HepG2 (cell line): Measurements from ENCODE around the gene GSAP. TPM values are rescaled to one million over a fixed set of nuclear protein-coding genes. Genes with fewer than 3 reads are reported as not detected.

Experiments
- ATAC-seq: fragments of 200-7000 bp; cut with Tn5 transposase; 3 replicates; pipeline ENCODE4 v1.9.1; 2020; ENCODE audit warnings: mild to moderate bottlenecking, moderate library complexity
- BruUV-seq: library from RNA; stranded (reverse); fragments of 400-500 nt; replicated peaks from 2 replicates; lab custom pipeline; 2021; lab: Mats Ljungman, UMichigan
- CTCF ChIA-PET: fragments of 300-600 bp; formaldehyde crosslinking; extraction: SDS; loops from one replicate; lab custom pipeline; 2021; ENCODE audit warnings: low total read pairs, inconsistent platforms, low intra/inter-chr PET ratio; lab: Yijun Ruan, JAX
- POLR2A ChIA-PET: fragments of 350-600 bp; sonication (Branson Sonifier 250); formaldehyde crosslinking; loops from one replicate; lab custom pipeline; 2020; ENCODE audit warnings: antibody characterized with exemption, inconsistent platforms; lab: Yijun Ruan, JAX
- DNase-seq: peaks from one replicate; pipeline ENCODE4 v3.0.0-alpha.2; 2015; ENCODE audit warnings: low spot score
- FAIRE-seq: peaks from 3 replicates; lab custom pipeline; 2011; peaks lifted over from hg19 to GRCh38; lab: Jason Lieb, UNC
- H2AFZ ChIP-seq: one replicate; pipeline ENCODE4 v1.6.1; 2011; ENCODE audit warnings: low read length, inconsistent platforms
- H3K27ac ChIP-seq: fragments of 300-600 bp; 3 replicates; pipeline ENCODE4 v1.8.0; 2011; ENCODE audit warnings: mixed run types, mild to moderate bottlenecking, mixed read lengths, low read length, inconsistent platforms; ENCODE audit not compliant: insufficient read depth; ENCODE audit errors: extremely low read length
- H3K27me3 ChIP-seq, 2 experiments: fragments of 200-600 bp in 1 of 2; 2 replicates in 1 of 2; 3 replicates in 1 of 2; pipeline versions ENCODE4 v1.6.0 to v1.8.0; 2011; ENCODE audit warnings: low read length in 2 of 2, mild to moderate bottlenecking in 2 of 2, moderate library complexity in 2 of 2, inconsistent platforms in 1 of 2; ENCODE audit not compliant: insufficient read depth in 2 of 2, control insufficient read depth in 1 of 2
- H3K36me3 ChIP-seq, 2 experiments: fragments of 200-600 bp in 1 of 2; replicated peaks in 1 of 2; 2 replicates in 1 of 2; 3 replicates in 1 of 2; pipeline versions ENCODE4 v1.5.1 to v1.8.0; 2011; ENCODE audit warnings: low read length in 2 of 2, inconsistent platforms in 1 of 2; ENCODE audit not compliant: insufficient read depth in 2 of 2, control insufficient read depth in 1 of 2
- H3K4me1 ChIP-seq: 2 replicates; pipeline ENCODE4 v1.5.1; 2012; ENCODE audit warnings: low read length, inconsistent platforms; ENCODE audit not compliant: insufficient read depth
- H3K4me2 ChIP-seq: 2 replicates; pipeline ENCODE4 v1.6.0; 2011; ENCODE audit warnings: low read depth, low read length, inconsistent platforms
- H3K4me3 ChIP-seq, 3 experiments: fragments of 200-600 bp in 1 of 3; sonication (generic), shearing (Covaris generic) in 1 of 3; replicated peaks in 1 of 3; 2 replicates each; pipeline ENCODE4 v1.5.1; 2011 to 2016; ENCODE audit warnings: low read length in 3 of 3, inconsistent platforms in 2 of 3, low read depth in 2 of 3, mild to moderate bottlenecking in 2 of 3, control low read depth in 1 of 3, mixed read lengths in 1 of 3; ENCODE audit not compliant: insufficient read depth in 1 of 3
- H3K79me2 ChIP-seq: one replicate; pipeline ENCODE4 v1.6.1; 2011; ENCODE audit warnings: low read length, inconsistent platforms; ENCODE audit not compliant: insufficient read depth
- H3K9ac ChIP-seq: 2 replicates; pipeline ENCODE4 v1.6.0; 2011; ENCODE audit warnings: mild to moderate bottlenecking, low read depth, low read length, inconsistent platforms; ENCODE audit not compliant: insufficient read depth
- H3K9me3 ChIP-seq: 2 replicates; pipeline ENCODE4 v1.5.1; 2012; ENCODE audit warnings: mild to moderate bottlenecking, low read length
- H4K20me1 ChIP-seq: 2 replicates; pipeline ENCODE4 v1.6.0; 2011; ENCODE audit warnings: inconsistent platforms, mild to moderate bottlenecking, low read length, moderate library complexity; ENCODE audit not compliant: insufficient read depth
- ASH2L ChIP-seq: fragments of 300-600, 200-600 bp; sonication (generic); IDR thresholded peaks from 2 replicates; pipeline ENCODE4 v1.7.0; 2017; ENCODE audit warnings: low read depth, mild to moderate bottlenecking, moderate library complexity, mixed read lengths, low read length; ENCODE audit not compliant: insufficient read length
- HMG20B ChIP-seq: conservative IDR thresholded peaks from 2 replicates; pipeline ENCODE4 v1.6.1; 2016; ENCODE audit warnings: missing genetic modification reagents, missing compliant biosample characterization
- HNF4A ChIP-seq: sonication (generic); formaldehyde crosslinking; IDR thresholded peaks from 2 replicates; pipeline ENCODE4 v1.4.0; 2020; ENCODE audit warnings: missing genetic modification reagents
- ONECUT2 ChIP-seq: sonication (generic); formaldehyde crosslinking; IDR thresholded peaks from 2 replicates; pipeline ENCODE4 v1.4.0; 2020; ENCODE audit warnings: missing genetic modification reagents
- PAXIP1 ChIP-seq: sonication (generic); formaldehyde crosslinking; conservative IDR thresholded peaks from 2 replicates; pipeline ENCODE4 v1.4.0; 2020; ENCODE audit warnings: mild to moderate bottlenecking, missing genetic modification reagents, moderate library complexity
- POLR2AphosphoS2 ChIP-seq: IDR thresholded peaks from 2 replicates; pipeline ENCODE4 v1.6.1; 2011; ENCODE audit warnings: low read depth, low read length, improper control_type of control experiment
- REST ChIP-seq, 2 experiments: IDR thresholded peaks; 2 replicates each; pipeline ENCODE4 v1.6.1; 2011 to 2012; ENCODE audit warnings: low read length in 2 of 2, borderline replicate concordance in 1 of 2, low read depth in 1 of 2, mild to moderate bottlenecking in 1 of 2, moderate library complexity in 1 of 2
- TCF12 ChIP-seq, 2 experiments: fragments of 450-650 bp in 1 of 2; sonication (generic) in 1 of 2; formaldehyde crosslinking in 1 of 2; IDR thresholded peaks; 2 replicates each; pipeline versions ENCODE4 v1.6.1 to v1.8.0; 2017 to 2022; ENCODE audit warnings: antibody characterized with exemption in 1 of 2, mild to moderate bottlenecking in 1 of 2, missing genetic modification reagents in 1 of 2, moderate library complexity in 1 of 2
- TFAP4 ChIP-seq: sonication (generic); IDR thresholded peaks from 2 replicates; pipeline ENCODE4 v1.6.1; 2016; ENCODE audit warnings: low read depth, borderline replicate concordance
- ZNF703 ChIP-seq: sonication (generic); formaldehyde crosslinking; IDR thresholded peaks from 2 replicates; pipeline ENCODE4 v1.5.1; 2020; ENCODE audit warnings: missing genetic modification reagents, mild to moderate bottlenecking, moderate library complexity, borderline replicate concordance
- in situ Hi-C: cut with HindIII; loops from 2 replicates; pipeline ENCODE4 v1.10.0; 2017; ENCODE audit warnings: low pct_unique_long_range_greater_than_20kb; ENCODE audit not compliant: extremely low pct_ligation_motif_present
- intact Hi-C: fragments of 100-400 bp; cut with micrococcal nuclease; formaldehyde crosslinking; loops from one replicate; pipeline ENCODE4 v1.10.0; 2022; ENCODE audit not compliant: unreplicated experiment
- polyA plus RNA-seq, 8 experiments: library from polyadenylated mRNA; depleted of rRNA in 3 of 8; stranded (reverse) in 7 of 8; unstranded in 1 of 8; fragments of >200 nt; fragmentation: Illumina TruSeq in 4 of 8; extraction: Trizol in 4 of 8; gene quantifications; 2 replicates each; pipeline versions ENCODE4 v1.2.1 to v1.2.3, GENCODE V29; 2011 to 2016; ENCODE audit warnings: low read depth in 4 of 8, missing spikeins in 1 of 8, mixed read lengths in 1 of 8; ENCODE audit not compliant: insufficient read depth in 1 of 8
- total RNA-seq, 5 experiments: library from RNA; depleted of rRNA; stranded (reverse); fragments of >200 nt; fragmentation: Illumina TruSeq; extraction: Trizol; gene quantifications; 2 replicates each; pipeline ENCODE4 v1.2.3, GENCODE V29; 2016; ENCODE audit warnings: low read depth in 1 of 5

Gene GSAP
- total and polyA plus RNA-seq, 2 of the 13 experiments (the other 11 are each of a cell fraction or from before 2014, with no cell fraction given) = 34.6 to 40.6 TPM

GRCh38 chr7:77425101-77426051, 9.2 kb upstream of the GSAP start (continued):
- TF ChIP-seq REST (IDR thresholded peaks at IDR 0.05; ENCODE audit: borderline replicate concordance in 1 of 2, low read depth in 1 of 2, low read length in 2 of 2) (no peak), HMG20B (CRISPR knock-in tag) (no peak), ASH2L (no peak), POLR2AphosphoS2 (no peak)

GRCh38 chr7:77422500-77422899, 6.4 kb upstream of the GSAP start:
- Histone ChIP-seq H3K27ac (no peak overlapping the region), H3K36me3 (no peaks in the 10 kb centered on the region), H4K20me1 (no peaks in the 10 kb centered on the region), H2AFZ (peak overlapping the region; percentile 77), H3K79me2 (no peaks in the 10 kb centered on the region), H3K4me1 (peaks cover 61% of the 10 kb centered on the region), H3K9me3 (no peaks in the 10 kb centered on the region), H3K9ac (no peak overlapping the region), H3K4me3 (no peak overlapping the region), H3K27me3 (no peaks in the 10 kb centered on the region), H3K4me2 (no peak overlapping the region)
- no peak for DNase-seq
- no peak for FAIRE-seq
- intact Hi-C loops = no loop called here
- peak; percentile 34; the same call in 1 of the 2 replicates for TF ChIP-seq PAXIP1 (CRISPR knock-in tag)
- TF ChIP-seq ZNF703 = no peak
- peak; percentile 72; the same call in 1 of the 2 replicates for TF ChIP-seq ONECUT2 (CRISPR knock-in tag)
- no peak for TF ChIP-seq TCF12 (IDR thresholded peaks at IDR 0.05)
- TF ChIP-seq TCF12 (CRISPR knock-in tag; IDR thresholded peaks at IDR 0.05) = no peak
- 0 out of 2 replicates have a peak, but pooled peaks have one; percentile 8 for TF ChIP-seq HNF4A (CRISPR knock-in tag)
- peak; percentile 43 for TF ChIP-seq TFAP4
- in situ Hi-C loops = no loop called here
- CTCF ChIA-PET = no interaction called here
- no TSS peak for BruUV-seq
- no peak for ATAC-seq
- POLR2A ChIA-PET = no interaction called here
